ENCODE results near the gene TRIP12.
A peak's percentile ranks its signal among the peaks of the same experiment; 100 is the strongest.
"Not testable (repeated sequence)": the region's sequence is repeated elsewhere in the genome, so short reads cannot be mapped to it uniquely, and the experiment has no call there.

Gene TRIP12

DNA sequence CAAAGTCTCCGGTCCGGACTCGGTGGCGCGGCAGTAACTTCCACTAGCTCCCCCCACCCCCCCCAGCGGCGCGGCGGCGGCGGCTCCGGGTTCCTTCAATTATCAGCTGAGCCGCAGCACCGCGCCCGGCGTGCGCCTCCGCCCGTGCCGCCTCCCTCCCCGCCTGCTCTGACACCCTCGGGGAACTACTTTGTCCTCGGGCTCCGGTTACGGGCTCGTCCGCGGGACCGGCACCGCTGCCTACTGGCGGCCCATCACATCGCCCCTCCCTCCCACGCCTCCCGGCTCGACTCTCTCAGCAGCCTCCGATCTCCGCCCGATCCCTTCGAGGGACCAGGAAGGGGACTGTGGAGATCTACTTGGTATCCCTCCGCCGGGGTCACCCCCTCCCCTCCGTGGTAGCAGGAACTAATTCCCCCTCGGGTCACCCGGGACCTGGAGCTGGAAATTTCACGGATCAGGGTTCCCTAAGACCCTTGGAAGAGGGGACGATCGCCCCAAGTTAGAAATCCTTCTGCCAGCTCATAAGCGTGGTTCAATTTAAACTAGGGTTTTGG, at the start of gene TRIP12:
Gene TRIP12, minus strand, starts transcription at position 118 of the 557 bp plus-strand sequence. CDS start 41,930 bp downstream, outside the sequence.
- peak; percentile 91 for DNase-seq (ENCODE audit: low spot score)

DNA sequence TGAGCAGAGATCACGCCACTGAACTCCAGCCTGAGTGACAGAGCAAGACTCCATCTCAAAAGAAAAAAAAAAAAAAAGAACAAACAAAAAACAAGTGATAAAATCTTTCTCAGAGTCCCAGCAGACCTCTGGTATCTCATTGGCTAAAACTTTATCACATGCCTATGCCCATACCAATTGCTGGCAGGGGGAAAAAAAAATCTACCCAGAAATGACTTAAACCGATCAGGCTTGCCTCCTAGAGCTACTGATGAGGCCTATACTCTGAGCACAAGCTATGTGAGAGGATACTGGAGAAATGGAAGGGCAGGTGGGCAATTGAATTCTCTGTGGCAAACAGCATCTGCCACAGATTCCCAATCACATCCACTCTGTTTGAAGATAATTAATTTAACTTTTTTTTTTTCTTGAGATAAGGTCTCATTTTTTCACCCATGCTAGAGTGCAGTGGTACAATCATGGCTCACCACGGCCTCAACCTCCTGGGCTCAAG, 49.5 kb upstream of the TRIP12 start:
- DNase-seq (ENCODE audit: low spot score): no peak

DNA sequence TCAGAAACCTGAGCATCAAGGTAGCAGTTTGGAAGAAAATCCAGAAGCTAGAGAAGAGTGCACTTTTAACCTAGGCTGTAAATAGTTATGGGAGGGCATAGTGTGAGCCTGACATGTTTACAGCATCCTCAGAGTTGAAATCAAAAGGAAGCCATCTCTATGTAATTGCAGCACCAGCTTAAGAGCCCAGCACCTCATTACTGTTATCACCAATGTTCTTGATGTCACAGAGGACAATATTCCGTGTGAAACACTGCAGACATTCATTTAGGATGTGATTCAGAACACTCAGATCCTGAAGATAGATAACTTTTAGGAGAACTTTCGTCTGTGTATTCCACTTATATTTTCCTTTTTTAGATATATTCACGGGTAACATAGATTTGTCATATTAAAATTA, 48.6 kb upstream of the TRIP12 start:
- no peak for DNase-seq (ENCODE audit: low spot score)

DNA sequence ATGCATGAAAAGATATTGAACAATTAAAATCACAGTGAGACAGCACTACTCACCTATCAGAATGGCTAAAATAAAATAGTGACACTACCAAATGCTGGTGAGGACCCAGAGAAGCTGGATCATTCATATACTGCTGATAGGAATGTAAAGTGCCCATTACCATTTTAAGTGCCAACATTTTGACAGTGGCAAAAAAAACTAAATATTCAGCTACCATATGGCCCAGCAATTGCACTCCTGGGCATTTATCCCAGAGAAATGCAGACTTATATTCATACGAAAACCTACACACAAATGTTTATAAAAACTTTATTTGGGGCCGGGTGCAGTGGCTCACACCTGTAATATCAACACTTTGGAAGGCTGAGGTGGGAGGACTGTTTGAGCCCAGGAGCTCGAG, 48.1 kb upstream of the TRIP12 start:
- no peak for DNase-seq (ENCODE audit: low spot score)

DNA sequence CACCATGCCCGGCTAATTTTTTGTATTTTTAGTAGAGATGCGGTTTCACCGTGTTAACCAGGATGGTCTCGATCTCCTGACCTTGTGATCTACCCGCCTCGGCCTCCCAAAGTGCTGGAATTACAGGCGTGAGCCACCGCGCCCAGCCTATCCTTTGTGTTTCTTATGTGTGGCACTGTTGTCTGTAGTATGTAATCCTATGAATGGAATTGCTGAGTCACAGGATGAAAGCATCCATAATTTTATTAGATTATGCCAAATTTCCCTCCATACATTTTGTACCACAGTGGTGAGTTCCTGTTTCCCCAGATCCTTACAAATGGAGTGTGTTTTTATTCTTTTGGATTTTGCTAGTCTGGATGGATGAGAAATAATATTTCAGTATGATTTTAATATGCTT, 41.8 kb upstream of the TRIP12 start:
- not testable (repeated sequence) for DNase-seq (ENCODE audit: low spot score)

DNA sequence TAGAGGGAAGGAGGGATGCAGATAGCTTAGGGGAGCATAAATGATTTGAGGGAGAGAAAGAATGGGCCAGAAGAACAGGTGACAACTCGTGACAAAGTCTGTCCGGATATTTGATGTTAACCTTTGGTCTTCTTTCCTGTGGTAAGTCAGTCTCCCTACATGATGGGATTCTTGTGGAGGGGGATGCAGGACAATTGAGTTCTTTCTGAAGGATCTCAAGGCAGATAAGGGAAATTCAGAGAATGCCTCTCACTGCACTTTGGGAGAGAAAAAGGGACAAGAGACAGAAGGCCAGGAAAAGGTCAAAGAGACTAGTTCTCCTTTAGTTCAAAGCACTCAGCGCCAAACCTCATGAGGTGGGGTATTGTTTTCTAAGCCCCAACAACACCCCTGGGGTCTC, 34.7 kb upstream of the TRIP12 start:
- no peak for DNase-seq (ENCODE audit: low spot score)

DNA sequence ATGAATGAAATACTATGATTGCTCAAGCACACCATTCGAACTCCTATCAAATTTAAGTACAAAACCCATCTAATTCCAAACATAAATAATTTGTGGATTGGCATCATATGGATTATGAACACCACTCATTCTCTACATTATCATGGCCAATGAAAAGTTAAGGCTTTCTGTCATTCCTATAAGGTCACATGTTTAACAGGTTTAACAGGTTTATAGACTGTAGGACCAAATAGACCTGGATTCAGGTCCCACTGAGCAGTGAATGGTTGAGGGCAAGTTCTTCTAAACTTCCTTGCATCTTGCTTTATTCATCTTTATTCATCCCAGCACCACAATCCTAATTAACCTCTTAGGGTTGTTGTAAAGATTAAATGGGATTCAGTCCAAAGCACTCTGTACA, 33.9 kb upstream of the TRIP12 start:
- no peak for DNase-seq (ENCODE audit: low spot score)

DNA sequence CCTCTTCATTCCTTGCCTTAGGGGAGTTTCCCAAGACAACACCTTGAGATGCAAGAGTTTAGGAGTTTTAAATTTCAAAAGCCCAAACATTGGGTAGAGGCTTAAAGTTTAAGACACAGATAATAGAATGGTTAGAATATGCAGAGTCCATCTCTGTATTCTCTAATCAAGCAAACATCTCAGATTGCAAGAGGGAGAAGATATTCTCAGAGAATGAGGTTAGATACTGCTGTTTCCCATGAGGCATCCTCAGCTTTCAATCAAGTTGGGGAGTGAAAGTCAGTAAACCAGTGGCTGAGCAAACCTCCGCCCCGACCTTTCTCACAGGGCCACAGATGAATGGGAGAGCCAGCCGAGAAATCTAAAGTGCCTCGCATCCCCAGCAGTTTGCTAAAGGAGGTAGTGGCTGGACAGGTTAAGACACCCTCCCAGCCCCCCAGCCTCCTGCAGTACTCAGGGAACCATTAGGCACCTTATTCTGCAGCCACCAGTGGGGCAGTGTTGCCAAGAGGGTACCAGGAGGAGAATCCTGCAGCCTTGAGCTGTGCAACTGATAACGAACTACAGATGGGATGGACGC, 30.5 kb upstream of the TRIP12 start:
- DNase-seq (ENCODE audit: low spot score): no peak

DNA sequence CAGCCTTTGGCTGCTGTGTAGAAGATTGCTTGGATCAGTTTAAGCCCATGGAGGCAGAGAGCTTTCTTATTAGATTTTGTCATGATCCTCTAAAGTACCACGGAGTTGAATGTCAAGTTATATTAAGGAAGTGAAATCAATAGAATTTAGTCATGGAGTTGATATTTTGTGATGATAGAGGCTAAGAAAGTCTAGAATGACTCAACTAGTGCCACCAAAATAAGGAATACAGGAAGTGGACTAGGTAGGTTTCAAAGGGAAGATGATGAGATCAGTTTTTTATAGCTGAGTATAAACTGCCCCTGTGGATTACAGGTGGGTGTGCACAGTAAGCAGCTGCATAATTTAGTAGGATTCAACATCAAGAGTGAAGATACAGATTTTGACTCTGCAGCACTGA, 25.7 kb upstream of the TRIP12 start:
- DNase-seq (ENCODE audit: low spot score): no peak

DNA sequence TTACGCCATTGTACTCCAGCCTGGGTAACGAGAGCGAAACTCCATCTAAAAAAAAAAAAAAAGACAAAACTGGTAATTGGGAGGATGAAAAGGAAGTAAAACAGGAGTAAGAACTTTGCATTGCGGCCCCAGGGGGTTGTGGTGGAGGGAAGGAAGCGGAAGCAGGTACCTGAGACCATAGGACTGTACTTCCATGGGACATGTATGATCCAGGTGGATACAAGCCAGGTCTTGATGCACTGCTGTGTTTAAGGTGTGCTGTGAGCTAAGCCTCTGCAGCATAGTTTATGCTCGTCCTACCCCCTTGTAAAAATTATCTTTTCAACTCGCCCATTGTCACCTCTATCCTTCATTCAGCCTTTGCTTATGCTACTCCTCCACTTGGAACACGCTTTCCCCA, 24.2 kb upstream of the TRIP12 start:
- DNase-seq (ENCODE audit: low spot score): no peak

DNA sequence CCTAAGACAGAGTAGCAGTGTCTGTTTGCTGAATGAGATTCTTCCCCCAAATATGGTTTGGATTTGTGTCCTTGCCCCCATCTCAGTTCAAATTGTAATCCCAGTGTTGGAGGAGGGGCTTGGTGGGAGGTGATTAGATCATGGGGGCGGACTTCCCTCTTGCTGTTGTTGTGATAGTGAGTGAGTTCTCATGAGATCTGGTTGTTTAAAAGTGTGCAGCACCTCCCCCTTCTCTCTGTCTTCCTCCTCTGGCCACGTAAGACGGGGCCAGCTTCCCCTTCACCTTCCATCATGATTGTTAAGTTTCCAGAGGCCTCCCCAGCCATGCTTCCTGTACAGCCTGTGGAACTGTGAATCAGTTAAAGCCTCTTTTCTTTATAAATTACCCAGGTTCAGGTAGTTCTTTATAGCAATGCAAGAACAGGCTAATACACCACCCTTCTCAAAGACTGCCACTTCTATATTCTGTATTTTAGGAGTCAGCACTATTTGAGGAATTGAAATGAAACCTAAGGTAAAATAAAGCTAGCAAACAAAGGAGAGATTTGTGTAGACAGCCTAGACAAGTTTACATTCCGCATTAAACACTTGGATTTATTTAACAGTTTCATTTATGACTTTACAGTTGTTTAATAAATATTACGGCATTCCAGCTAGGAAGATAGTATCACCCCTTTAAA, 22.1 kb upstream of the TRIP12 start:
- no peak for DNase-seq (ENCODE audit: low spot score)

DNA sequence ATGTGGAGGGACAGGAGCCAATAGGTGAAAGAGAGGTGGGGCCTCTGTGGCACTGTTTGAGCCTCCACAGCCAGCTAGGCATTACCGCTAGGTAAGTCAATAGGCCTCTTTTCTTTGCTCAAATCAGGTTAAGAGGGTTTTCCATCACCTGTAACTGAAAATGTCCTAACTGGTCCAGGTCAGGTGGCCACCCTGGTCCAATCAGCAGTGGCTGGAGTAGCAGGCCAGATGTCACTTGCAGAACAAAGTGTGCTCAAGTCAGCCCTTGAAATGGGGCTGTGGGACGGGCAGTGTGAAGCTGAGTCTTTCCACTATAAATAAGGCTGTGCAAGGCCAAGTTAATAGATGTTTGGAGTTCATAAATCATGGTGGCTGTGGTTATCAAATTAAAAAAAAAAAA, 21.4 kb upstream of the TRIP12 start:
- no peak for DNase-seq (ENCODE audit: low spot score)

DNA sequence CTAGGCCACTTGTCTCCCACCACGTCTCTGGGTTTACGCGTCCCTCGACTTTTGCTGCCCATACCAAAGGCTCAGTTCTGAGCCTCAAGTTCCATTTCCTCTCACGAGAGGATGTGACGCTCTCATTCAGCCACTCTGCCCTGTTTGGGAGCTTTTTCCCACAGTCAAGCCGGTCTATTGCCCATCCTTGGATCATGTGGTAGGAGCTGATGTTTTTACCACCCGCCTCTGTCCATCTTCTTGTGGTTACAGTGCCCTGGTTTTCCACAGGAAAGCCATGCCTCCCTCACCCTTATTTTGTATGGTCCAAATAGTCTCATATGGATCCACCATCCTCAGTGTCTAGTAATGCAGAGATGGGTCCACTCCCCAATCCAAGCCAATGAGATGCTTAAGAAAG, 20.9 kb upstream of the TRIP12 start:
- no peak for DNase-seq (ENCODE audit: low spot score)

DNA sequence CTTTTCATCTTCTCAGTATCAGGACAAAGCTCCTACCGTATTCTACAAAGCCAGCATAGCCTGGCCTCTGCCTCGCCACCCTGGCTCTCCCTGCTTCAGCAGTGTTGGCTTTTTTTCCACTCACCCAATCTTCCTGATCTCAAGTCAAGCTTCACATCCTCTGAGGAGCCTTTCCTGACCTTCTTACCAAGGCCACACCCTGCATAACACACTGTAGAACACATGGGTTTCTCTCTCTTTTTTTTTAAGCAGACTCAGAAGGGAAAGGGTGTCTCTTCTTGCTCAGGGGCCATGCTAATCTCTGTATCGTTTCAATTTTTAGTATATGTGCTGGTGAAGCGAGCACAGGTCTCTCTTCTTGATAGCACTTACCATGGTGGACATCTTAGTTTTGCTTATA, 15.7 kb upstream of the TRIP12 start:
- DNase-seq (ENCODE audit: low spot score): no peak

DNA sequence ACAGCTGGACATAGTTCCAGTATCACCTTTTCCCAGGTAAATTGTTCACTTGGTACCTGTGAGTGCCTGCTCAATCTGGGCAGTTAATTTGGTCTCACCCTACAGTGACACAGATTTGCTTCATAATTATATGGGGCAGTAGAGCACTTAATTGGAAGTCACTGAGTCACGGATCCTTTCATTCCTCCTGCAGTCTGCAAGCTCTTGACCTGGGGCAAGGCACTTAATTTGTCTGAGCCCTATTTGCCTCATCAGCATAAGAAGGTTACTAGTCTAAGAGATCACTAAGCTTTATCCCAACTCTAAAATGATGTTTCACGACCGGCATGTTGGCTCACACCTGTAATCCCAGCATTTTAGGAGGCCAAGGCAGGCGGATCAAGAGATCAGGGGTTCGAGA, 9.4 kb upstream of the TRIP12 start:
- DNase-seq (ENCODE audit: low spot score): no peak

DNA sequence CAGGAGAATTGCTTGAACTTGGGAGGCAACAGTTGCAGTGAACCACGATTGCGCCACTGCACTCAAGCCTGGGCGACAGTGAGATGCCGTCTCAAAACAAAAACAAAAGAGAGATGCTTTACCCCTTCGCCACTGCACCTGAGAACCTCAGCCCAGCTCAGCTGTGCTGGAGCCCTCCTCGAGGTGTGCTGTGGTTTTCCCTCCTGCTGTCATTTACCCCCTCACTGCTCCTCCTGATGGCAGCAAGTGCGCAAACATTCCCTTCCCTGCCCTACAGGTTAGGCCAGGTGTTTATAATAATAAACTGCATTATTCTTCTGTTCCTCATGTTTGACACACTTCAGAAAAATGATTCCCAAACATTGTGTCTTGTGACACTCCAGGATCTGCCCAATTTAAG, 8.8 kb upstream of the TRIP12 start:
- no peak for DNase-seq (ENCODE audit: low spot score)

DNA sequence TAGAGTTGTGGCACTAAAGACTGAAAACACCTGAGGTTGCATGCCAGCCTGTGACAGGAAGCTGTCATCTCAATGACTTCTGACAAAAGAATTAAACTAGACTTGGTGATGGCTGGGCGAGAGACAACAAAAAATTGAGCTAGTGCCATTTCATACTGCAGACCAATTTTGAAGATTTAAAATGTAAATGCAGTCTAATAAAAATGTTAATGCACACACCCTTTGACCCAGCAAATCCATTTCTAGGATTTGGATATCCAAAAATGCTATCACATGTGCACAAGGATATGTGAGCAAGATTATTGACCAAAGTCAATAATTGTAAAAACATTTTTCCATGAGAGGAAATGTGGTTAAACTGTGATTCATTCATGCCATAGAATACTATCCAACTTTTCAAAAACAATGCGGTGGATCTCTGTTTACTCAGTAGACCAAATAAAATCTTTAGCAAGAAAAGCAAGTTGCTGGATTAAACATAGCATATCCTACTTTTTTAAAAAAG, 6.1 kb upstream of the TRIP12 start:
- no peak for DNase-seq (ENCODE audit: low spot score)

DNA sequence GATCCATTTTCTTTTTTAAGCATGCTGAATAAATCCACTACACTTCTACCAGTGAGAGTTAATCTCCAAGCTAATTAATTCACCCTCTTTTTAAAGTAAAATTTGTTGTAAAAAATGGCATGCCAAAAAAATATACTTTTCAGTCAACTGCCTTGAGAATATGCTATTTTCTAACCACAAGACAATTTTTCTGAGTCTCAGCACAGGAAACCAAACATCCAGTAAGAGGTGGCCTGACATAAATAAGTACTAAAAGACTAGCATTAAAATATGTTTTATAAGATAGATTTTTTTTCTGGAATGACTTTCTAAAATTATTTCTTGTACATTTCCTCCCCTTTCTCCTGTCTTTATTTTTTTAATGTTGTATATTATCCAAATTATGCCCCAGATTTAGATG, 3.4 kb upstream of the TRIP12 start:
- no peak for DNase-seq (ENCODE audit: low spot score)

DNA sequence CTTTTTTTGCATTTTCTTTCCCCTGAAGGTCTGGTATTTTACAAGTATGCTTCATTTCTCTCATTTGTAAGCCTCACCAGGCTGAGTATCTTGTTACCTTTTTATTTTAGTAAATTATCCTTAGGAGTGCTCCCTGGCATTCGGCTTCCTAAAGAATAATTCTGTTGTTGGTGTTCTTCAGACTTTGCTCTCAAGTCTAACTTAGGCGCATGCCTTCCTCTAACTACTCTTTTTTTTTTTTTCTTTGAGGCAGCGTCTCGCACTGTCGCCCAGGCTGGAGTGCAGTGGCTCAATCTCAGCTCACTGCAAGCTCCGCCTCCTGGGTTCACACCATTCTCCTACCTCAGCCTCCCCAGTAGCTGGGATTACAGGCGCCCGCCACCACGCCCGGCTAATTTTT, 2.7 kb upstream of the TRIP12 start:
- DNase-seq (ENCODE audit: low spot score): not testable (repeated sequence)

DNA sequence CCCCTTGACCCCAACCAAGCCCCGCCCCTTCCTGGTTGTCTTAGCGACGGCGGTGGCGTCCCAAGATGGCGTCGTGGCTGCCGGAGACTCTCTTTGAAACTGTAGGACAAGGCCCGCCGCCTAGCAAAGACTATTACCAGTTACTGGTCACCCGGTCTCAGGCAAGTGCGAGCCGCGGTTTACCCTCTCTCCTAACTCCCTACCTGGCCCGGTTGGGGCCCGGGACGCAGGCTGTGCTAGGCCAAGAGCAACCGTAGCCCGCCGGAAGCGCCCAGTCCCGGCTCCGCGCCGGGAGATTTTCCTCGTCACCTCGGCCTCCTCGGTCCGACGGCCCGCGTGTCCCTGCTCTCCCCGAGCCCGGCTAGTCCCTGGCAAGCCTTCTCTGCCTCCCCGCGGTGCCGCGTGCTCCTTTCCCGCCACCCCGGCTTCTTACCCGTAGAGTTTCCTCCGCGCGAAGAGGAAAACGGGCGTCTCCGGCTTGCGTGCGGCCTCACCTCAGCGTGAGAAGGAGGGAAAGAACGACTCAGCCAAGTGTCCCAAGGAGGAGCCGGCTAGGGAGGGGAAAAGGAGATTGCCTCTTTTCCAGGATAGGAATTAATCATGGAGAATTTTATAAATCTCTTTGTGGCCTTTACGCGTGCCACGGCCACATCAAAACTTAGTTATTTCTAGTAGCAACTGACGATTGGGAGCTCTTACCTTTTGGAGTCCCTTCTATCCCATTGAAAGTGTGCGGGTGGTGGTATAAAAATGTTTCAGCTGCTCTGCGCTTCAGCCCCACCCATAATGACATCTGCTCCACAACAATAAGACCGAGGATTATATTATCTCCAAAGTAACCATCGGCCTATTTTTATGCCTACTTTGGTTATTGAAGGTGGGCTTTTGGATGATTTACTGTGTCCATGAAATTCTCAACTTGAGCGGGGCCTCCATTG, 909 bp upstream of the TRIP12 start, which contains the start of gene FBXO36:
Gene FBXO36, plus strand, starts transcription at position 55 of the 938 bp plus-strand sequence. Its CDS starts 11 bp downstream, at position 66.
- DNase-seq (ENCODE audit: low spot score): peak; percentile 47

DNA sequence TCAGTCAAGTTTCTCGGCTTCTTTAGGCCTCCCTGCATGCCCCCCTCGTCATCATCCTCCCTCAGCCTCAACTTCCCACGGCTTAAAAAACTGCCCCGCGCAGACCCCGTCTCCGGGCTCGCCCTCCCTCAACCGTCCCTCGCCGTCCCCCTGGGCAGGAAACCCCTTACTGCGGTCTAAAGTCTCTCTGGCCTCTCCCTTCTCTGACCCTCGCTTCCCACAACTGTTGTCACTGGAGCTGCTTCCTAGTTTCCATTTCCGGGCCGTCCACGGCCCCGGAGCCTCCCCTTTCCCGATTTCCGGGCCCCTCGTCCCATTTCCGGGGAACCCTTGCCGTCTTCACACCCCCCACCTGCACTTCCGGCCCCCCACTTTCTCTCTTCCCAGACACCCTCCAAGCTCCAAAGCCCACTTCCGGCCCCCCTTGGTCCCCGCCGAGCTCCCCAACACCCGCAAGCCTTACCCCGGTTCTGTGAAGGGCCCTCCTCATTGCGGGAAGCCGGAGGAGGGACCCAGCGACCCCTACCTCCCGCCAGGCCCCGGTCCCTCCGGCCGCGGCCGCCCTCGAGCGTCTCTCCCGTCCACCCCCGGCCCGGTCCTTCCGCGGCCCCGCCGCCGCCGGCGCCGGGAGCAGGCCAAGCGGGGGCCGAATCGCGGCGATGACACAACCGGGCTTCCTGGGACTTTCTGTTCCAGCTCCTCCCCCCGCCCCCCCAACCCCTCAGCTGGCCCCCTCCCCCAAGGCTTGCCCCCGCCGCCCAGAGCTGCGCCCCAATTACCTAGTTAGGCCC, 513 bp downstream of the TRIP12 start:
- DNase-seq (ENCODE audit: low spot score): no peak
